WTC11 (cell line): ENCODE results near the gene MYO5B. TPM values are rescaled to one million over a fixed set of nuclear protein-coding genes. Genes with fewer than 3 reads are reported as not detected.

Experiments
- ATAC-seq: fragments of 200-7000 bp; cut with Tn5 transposase; 2 replicates; pipeline ENCODE4 v1.10.0; 2021; ENCODE audit warnings: mild to moderate bottlenecking, moderate library complexity
- CTCF ChIA-PET: fragments of 300-600 bp; sonication (Branson Sonifier 250); formaldehyde crosslinking; loops from one replicate; lab custom pipeline; 2021; ENCODE audit warnings: antibody characterized with exemption; lab: Charles Lee
- POLR2A ChIA-PET: fragments of 350-600 bp; sonication (Branson Sonifier 250); formaldehyde crosslinking; loops from one replicate; lab custom pipeline; 2021; ENCODE audit warnings: antibody characterized with exemption; lab: Charles Lee
- DNase-seq: peaks from one replicate; pipeline ENCODE4 v3.0.0; 2021; ENCODE audit warnings: low spot score
- H3K27ac Mint-ChIP-seq: 2 replicates; pipeline ENCODE4 v1.8.0; 2021; ENCODE audit warnings: mixed read lengths
- H3K27me3 Mint-ChIP-seq: 2 replicates; pipeline ENCODE4 v1.8.0; 2021; ENCODE audit warnings: low read depth, mild to moderate bottlenecking, moderate library complexity, mixed read lengths
- H3K36me3 Mint-ChIP-seq: 2 replicates; pipeline ENCODE4 v1.8.0; 2021; ENCODE audit warnings: mixed read lengths
- H3K4me1 Mint-ChIP-seq: 2 replicates; pipeline ENCODE4 v1.8.0; 2022; ENCODE audit warnings: mixed read lengths
- H3K4me3 Mint-ChIP-seq: 2 replicates; pipeline ENCODE4 v1.8.0; 2021; ENCODE audit warnings: mild to moderate bottlenecking, moderate library complexity, mixed read lengths
- H3K9me3 Mint-ChIP-seq: 2 replicates; pipeline ENCODE4 v1.8.0; 2021; ENCODE audit warnings: mixed read lengths
- ELF4 ChIP-seq: sonication (generic); formaldehyde crosslinking; IDR thresholded peaks from 2 replicates; pipeline ENCODE4 v1.8.1; 2022; ENCODE audit warnings: low read depth, mild to moderate bottlenecking, moderate library complexity, missing genetic modification reagents
- ETV6 ChIP-seq: sonication (generic); formaldehyde crosslinking; IDR thresholded peaks from 2 replicates; pipeline ENCODE4 v1.8.1; 2022; ENCODE audit warnings: mild to moderate bottlenecking, missing genetic modification reagents
- HMGA2 ChIP-seq: fragments of 250-450 bp; sonication (Bioruptor Pico); IDR thresholded peaks from 2 replicates; pipeline ENCODE4 v1.4.0; 2021; ENCODE audit warnings: mild to moderate bottlenecking, moderate library complexity
- JUN ChIP-seq: sonication (generic); formaldehyde crosslinking; IDR thresholded peaks from 2 replicates; pipeline ENCODE4 v1.8.0; 2023; ENCODE audit warnings: mild to moderate bottlenecking, missing genetic modification reagents
- MXD4 ChIP-seq: fragments of 250-450 bp; sonication (Bioruptor Pico); IDR thresholded peaks from 2 replicates; pipeline ENCODE4 v1.8.0; 2021; ENCODE audit warnings: mild to moderate bottlenecking, moderate library complexity, borderline replicate concordance
- OVOL2 ChIP-seq: fragments of 250-450 bp; sonication (Bioruptor Pico); IDR thresholded peaks from 2 replicates; pipeline ENCODE4 v1.9.0; 2021; ENCODE audit warnings: mild to moderate bottlenecking, borderline replicate concordance
- TCF7 ChIP-seq: sonication (generic); formaldehyde crosslinking; IDR thresholded peaks from 2 replicates; pipeline ENCODE4 v1.8.0; 2022; ENCODE audit warnings: mild to moderate bottlenecking, low read depth, missing genetic modification reagents, moderate library complexity
- ZBTB21 ChIP-seq: sonication (generic); formaldehyde crosslinking; IDR thresholded peaks from 2 replicates; pipeline ENCODE4 v1.8.1; 2023; ENCODE audit warnings: mild to moderate bottlenecking, missing genetic modification reagents, borderline replicate concordance
- total RNA-seq: library from RNA; stranded (reverse); gene quantifications from 3 replicates; pipeline ENCODE4 v1.2.3, GENCODE V29; 2021
- TF ChIP-seq, protein P1 (sequence below): sonication (generic); formaldehyde crosslinking; IDR thresholded peaks from 2 replicates; pipeline ENCODE4 v1.8.0; 2023; ENCODE audit warnings: mild to moderate bottlenecking, missing genetic modification reagents
- TF ChIP-seq, protein P2 (sequence below): sonication (generic); formaldehyde crosslinking; conservative IDR thresholded peaks from 2 replicates; pipeline ENCODE4 v1.8.1; 2022; ENCODE audit warnings: mild to moderate bottlenecking, missing genetic modification reagents
- TF ChIP-seq, protein P3 (sequence below): sonication (generic); formaldehyde crosslinking; IDR thresholded peaks from 2 replicates; pipeline ENCODE4 v1.8.0; 2022; ENCODE audit warnings: mild to moderate bottlenecking, missing genetic modification reagents
- TF ChIP-seq, protein P4 (sequence below): sonication (generic); formaldehyde crosslinking; IDR thresholded peaks from 2 replicates; pipeline ENCODE4 v1.8.0; 2023; ENCODE audit warnings: missing genetic modification reagents
- TF ChIP-seq, protein P5 (sequence below): fragments of 250-450 bp; sonication (Bioruptor Pico); conservative IDR thresholded peaks from 2 replicates; pipeline ENCODE4 v1.9.0; 2021; ENCODE audit warnings: mild to moderate bottlenecking
- TF ChIP-seq, protein P6 (sequence below): sonication (generic); formaldehyde crosslinking; IDR thresholded peaks from 2 replicates; pipeline ENCODE4 v1.8.0; 2023; ENCODE audit warnings: missing genetic modification reagents, mild to moderate bottlenecking, borderline replicate concordance
- TF ChIP-seq, protein P7 (sequence below): fragments of 250-450 bp; sonication (Bioruptor Pico); IDR thresholded peaks from 2 replicates; pipeline ENCODE4 v2.1.2; 2022; ENCODE audit warnings: mild to moderate bottlenecking, moderate library complexity

MYO5B gene
- total RNA-seq, 1 experiment from 2014 or later, result 8.7 TPM

DNA sequence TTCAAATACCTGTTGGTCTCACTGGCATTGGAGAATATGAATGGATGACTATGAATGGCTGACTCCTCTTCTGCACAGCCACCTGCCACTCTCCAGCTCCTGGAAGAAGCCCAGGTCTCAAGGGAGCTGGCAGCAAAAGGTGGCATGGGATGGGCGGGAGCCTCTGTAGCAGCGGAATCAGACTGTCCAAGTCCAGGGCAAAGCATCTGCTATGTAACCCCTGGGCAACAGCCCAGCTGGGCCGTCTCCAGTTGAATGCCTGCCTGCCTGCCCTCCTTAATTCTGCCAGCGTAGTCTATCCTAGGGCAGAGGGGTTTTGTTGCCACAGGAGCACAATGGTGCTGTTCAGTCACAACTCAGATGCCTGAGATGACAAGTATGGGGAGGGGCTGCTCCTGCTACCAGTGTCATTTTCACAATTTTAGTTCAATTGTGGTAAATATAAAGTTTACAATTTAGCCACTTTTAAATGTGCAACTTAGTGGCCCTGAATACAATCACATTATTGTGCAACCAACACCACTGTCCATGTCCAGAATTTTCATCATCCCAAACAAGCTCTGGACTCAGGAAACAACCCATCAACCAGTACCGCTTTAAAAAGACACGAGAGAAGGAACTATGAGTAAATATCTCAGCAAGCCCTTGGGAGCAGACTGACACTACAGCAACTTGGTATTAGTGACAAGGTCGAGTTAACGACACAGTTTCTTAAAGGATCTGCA is 115.2 kb downstream of the MYO5B start:
- H3K4me1 Mint-ChIP-seq, result peaks cover 8% of the 10 kb centered on the region
- ATAC-seq (no peak), DNase-seq (no peak)
- no peak overlapping the region for H3K4me3 Mint-ChIP-seq
- ChIA-PET POLR2A (no interaction called here), CTCF (interaction anchor here (1.1 kb wide), 1 partner anchor 11 kb away, joined by 3 read pairs; no protein-coding TSS in a partner anchor)
- H3K9me3 Mint-ChIP-seq, result no peaks in the 10 kb centered on the region
- H3K27me3 Mint-ChIP-seq, result no peaks in the 10 kb centered on the region
- no peak for TF ChIP-seq TCF7
- no peak for TF ChIP-seq HMGA2 (CRISPR knock-in tag)
- TF ChIP-seq, protein P1, sequence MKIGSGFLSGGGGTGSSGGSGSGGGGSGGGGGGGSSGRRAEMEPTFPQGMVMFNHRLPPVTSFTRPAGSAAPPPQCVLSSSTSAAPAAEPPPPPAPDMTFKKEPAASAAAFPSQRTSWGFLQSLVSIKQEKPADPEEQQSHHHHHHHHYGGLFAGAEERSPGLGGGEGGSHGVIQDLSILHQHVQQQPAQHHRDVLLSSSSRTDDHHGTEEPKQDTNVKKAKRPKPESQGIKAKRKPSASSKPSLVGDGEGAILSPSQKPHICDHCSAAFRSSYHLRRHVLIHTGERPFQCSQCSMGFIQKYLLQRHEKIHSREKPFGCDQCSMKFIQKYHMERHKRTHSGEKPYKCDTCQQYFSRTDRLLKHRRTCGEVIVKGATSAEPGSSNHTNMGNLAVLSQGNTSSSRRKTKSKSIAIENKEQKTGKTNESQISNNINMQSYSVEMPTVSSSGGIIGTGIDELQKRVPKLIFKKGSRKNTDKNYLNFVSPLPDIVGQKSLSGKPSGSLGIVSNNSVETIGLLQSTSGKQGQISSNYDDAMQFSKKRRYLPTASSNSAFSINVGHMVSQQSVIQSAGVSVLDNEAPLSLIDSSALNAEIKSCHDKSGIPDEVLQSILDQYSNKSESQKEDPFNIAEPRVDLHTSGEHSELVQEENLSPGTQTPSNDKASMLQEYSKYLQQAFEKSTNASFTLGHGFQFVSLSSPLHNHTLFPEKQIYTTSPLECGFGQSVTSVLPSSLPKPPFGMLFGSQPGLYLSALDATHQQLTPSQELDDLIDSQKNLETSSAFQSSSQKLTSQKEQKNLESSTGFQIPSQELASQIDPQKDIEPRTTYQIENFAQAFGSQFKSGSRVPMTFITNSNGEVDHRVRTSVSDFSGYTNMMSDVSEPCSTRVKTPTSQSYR, result no peak
- TF ChIP-seq, protein P2, sequence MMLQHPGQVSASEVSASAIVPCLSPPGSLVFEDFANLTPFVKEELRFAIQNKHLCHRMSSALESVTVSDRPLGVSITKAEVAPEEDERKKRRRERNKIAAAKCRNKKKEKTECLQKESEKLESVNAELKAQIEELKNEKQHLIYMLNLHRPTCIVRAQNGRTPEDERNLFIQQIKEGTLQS, result no peak
- no peak for TF ChIP-seq JUN (CRISPR knock-in tag)
- no peak for TF ChIP-seq OVOL2 (CRISPR knock-in tag)
- TF ChIP-seq, protein P3, sequence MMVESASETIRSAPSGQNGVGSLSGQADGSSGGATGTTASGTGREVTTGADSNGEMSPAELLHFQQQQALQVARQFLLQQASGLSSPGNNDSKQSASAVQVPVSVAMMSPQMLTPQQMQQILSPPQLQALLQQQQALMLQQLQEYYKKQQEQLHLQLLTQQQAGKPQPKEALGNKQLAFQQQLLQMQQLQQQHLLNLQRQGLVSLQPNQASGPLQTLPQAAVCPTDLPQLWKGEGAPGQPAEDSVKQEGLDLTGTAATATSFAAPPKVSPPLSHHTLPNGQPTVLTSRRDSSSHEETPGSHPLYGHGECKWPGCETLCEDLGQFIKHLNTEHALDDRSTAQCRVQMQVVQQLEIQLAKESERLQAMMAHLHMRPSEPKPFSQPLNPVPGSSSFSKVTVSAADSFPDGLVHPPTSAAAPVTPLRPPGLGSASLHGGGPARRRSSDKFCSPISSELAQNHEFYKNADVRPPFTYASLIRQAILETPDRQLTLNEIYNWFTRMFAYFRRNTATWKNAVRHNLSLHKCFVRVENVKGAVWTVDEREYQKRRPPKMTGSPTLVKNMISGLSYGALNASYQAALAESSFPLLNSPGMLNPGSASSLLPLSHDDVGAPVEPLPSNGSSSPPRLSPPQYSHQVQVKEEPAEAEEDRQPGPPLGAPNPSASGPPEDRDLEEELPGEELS (CRISPR knock-in tag), result no peak
- TF ChIP-seq, all 79 proteins: peak for 0
- Mint-ChIP-seq H3K36me3 (no peaks in the 10 kb centered on the region), H3K27ac (no peak overlapping the region)

DNA sequence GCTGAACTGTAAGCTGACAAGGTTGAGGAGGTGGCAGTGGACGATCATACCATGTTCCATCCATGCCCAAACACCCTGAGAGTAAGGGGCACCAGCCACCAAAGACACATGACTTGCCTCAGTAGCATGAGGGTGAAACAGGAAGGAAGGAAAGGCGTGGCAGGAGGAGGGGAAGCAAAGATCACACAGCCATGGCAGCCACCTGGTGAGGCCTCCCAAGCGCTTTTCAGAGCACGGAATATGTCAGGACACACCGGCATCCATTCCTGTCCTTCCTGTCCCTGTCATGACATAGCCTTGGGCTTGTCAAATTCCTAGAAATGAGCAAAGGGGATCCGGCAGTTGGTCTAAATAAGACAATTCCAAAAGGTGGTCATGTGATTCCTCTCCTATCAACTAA is 118.7 kb downstream of the MYO5B start:
- CTCF ChIA-PET, result interaction anchor here (1.0 kb wide), 1 partner anchor 118 kb away, joined by 3 read pairs; the partner anchor contains the start of gene MYO5B
- TF ChIP-seq, protein P4, sequence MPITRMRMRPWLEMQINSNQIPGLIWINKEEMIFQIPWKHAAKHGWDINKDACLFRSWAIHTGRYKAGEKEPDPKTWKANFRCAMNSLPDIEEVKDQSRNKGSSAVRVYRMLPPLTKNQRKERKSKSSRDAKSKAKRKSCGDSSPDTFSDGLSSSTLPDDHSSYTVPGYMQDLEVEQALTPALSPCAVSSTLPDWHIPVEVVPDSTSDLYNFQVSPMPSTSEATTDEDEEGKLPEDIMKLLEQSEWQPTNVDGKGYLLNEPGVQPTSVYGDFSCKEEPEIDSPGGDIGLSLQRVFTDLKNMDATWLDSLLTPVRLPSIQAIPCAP (CRISPR knock-in tag), result no peak
- TF ChIP-seq ZBTB21 (CRISPR knock-in tag), result no peak
- no peak for TF ChIP-seq ELF4 (CRISPR knock-in tag)
- no peak for TF ChIP-seq ETV6
- TF ChIP-seq, protein P5, sequence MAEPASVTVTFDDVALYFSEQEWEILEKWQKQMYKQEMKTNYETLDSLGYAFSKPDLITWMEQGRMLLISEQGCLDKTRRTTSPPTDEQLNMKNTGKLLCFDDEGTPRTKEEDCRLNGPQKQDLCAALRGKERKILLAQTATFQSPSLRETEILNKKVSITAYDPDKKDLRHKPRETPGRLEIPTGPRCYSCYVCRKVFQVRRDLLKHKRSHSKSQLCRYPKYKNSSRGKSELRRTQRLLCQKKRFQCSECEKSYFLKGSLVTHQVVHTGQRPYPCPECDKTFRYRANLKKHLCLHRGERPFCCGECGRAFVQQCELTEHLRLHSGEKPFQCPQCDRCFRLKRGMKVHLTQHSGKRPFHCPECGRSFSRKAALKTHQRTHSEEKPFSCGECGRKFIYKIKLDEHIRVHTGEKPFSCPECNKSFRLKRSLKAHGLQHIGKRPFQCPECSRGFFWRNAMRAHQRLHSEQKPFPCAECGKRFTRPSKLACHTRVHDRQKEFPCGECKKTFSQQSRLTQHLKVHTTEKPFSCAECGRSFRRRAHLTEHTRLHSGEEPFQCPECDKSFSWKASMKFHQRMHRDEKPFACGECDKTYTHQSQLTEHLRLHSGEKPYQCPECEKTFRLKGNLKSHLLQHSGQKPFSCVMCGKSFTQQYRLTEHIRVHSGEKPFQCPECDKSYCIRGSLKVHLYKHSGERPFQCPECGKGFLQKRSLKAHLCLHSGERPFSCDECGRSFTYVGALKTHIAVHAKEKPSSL (CRISPR knock-in tag), result no peak
- no peak for TF ChIP-seq TCF7
- TF ChIP-seq, protein P6, sequence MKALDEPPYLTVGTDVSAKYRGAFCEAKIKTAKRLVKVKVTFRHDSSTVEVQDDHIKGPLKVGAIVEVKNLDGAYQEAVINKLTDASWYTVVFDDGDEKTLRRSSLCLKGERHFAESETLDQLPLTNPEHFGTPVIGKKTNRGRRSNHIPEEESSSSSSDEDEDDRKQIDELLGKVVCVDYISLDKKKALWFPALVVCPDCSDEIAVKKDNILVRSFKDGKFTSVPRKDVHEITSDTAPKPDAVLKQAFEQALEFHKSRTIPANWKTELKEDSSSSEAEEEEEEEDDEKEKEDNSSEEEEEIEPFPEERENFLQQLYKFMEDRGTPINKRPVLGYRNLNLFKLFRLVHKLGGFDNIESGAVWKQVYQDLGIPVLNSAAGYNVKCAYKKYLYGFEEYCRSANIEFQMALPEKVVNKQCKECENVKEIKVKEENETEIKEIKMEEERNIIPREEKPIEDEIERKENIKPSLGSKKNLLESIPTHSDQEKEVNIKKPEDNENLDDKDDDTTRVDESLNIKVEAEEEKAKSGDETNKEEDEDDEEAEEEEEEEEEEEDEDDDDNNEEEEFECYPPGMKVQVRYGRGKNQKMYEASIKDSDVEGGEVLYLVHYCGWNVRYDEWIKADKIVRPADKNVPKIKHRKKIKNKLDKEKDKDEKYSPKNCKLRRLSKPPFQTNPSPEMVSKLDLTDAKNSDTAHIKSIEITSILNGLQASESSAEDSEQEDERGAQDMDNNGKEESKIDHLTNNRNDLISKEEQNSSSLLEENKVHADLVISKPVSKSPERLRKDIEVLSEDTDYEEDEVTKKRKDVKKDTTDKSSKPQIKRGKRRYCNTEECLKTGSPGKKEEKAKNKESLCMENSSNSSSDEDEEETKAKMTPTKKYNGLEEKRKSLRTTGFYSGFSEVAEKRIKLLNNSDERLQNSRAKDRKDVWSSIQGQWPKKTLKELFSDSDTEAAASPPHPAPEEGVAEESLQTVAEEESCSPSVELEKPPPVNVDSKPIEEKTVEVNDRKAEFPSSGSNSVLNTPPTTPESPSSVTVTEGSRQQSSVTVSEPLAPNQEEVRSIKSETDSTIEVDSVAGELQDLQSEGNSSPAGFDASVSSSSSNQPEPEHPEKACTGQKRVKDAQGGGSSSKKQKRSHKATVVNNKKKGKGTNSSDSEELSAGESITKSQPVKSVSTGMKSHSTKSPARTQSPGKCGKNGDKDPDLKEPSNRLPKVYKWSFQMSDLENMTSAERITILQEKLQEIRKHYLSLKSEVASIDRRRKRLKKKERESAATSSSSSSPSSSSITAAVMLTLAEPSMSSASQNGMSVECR (CRISPR knock-in tag), result no peak
- TF ChIP-seq, protein P7, sequence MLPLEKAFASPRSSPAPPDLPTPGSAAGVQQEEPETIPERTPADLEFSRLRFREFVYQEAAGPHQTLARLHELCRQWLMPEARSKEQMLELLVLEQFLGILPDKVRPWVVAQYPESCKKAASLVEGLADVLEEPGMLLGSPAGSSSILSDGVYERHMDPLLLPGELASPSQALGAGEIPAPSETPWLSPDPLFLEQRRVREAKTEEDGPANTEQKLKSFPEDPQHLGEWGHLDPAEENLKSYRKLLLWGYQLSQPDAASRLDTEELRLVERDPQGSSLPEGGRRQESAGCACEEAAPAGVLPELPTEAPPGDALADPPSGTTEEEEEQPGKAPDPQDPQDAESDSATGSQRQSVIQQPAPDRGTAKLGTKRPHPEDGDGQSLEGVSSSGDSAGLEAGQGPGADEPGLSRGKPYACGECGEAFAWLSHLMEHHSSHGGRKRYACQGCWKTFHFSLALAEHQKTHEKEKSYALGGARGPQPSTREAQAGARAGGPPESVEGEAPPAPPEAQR (CRISPR knock-in tag), result no peak
- no peak for TF ChIP-seq MXD4 (CRISPR knock-in tag)
- TF ChIP-seq, all 79 proteins: peak for 0
- Mint-ChIP-seq H3K27ac (no peak overlapping the region), H3K27me3 (no peaks in the 10 kb centered on the region), H3K4me1 (peaks cover 19% of the 10 kb centered on the region), H3K36me3 (no peaks in the 10 kb centered on the region), H3K4me3 (no peak overlapping the region), H3K9me3 (peaks cover 3% of the 10 kb centered on the region; the same call in 1 of the 2 replicates)
- ATAC-seq (no peak), DNase-seq (no peak)
- POLR2A ChIA-PET, result no interaction called here
